Fibroblast of mammary gland (primary cell): ENCODE measurements around the gene EEF1AKMT2.
A peak's percentile ranks its signal among the peaks of the same experiment; 100 is the strongest.

Experiments
- DNase-seq: peaks from one replicate; pipeline ENCODE4 v3.0.0-alpha.2; 2010; ENCODE audit warnings: low read depth
- H3K4me3 ChIP-seq: 2 replicates; pipeline ENCODE4 v1.5.1; 2011; ENCODE audit warnings: low read depth, mild to moderate bottlenecking, low read length, moderate library complexity; ENCODE audit not compliant: control insufficient read depth
- CTCF ChIP-seq: conservative IDR thresholded peaks from 2 replicates; pipeline ENCODE4 v1.5.1; 2011; ENCODE audit warnings: low read depth, low read length, inconsistent platforms; ENCODE audit not compliant: control insufficient read depth, insufficient read depth

The EEF1AKMT2 gene

GRCh38 chr10:124743191-124744101 is 48.2 kb downstream of the EEF1AKMT2 start:
- DNase-seq = no peak
- H3K4me3 ChIP-seq = peak overlapping the region; percentile 69
- no peak for TF ChIP-seq CTCF

GRCh38 chr10:124742413-124743190 is 49.1 kb downstream of the EEF1AKMT2 start:
- peak overlapping the region; percentile 69 for H3K4me3 ChIP-seq
- DNase-seq = peak; percentile 38
- TF ChIP-seq CTCF = peak; percentile 27

GRCh38 chr10:124741922-124742412 is 49.7 kb downstream of the EEF1AKMT2 start:
- no peak overlapping the region for H3K4me3 ChIP-seq
- TF ChIP-seq CTCF = no peak
- DNase-seq = no peak

GRCh38 chr10:124741281-124741921 is 50.3 kb downstream of the EEF1AKMT2 start:
- DNase-seq = peak; percentile 78
- no peak overlapping the region for H3K4me3 ChIP-seq
- TF ChIP-seq CTCF = peak; percentile 84

- no peak for TF ChIP-seq CTCF
- DNase-seq = peak; percentile 78
- peak overlapping the region; percentile 8 for H3K4me3 ChIP-seq
Measured at GRCh38 chr10:124740369-124741280, 51.1 kb downstream of the EEF1AKMT2 start.

- H3K4me3 ChIP-seq = peak overlapping the region; percentile 7
- no peak for TF ChIP-seq CTCF
- DNase-seq = no peak
Measured at GRCh38 chr10:124739986-124740368, 51.7 kb downstream of the EEF1AKMT2 start.
